ENCODE results near the gene MBNL2.

DNA sequence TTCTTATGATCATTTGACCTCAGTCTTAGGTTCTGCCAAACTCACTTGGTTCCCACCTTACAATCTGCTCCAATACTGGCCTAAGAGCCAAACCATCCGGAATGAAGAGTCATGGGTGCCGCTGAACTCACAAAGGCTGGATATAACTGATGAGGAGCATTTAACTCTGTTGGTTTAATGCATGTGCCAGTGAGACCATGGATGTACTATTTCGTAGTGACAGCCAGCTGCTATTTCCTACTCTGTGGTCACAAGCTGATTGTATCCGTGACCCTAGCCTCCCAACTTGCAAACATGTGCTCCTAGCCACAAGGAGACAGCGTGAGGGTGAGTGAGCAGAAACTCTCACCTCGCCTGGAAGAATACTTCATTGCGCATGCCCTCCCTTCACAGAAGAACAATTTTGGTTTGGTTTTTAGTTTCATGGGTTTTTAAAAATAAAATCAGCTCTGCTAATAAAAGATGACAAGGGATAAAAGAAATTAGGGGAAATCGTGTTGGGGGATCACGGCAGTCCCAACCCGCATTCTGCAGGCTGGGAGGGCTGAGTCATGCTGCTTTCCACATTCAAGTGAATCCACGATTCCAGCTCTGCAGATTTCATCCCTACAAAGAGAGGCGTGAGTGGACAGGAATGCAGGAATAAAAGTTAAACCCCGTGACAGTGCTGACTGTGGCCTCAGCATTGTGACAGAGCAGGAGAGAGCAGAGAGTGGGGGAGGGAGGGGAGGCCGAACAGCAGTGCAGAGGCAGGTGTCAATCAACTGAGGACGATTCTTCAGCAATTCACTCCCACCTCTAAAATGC, 145.1 kb downstream of the MBNL2 start:
- no peak for TF ChIP-seq EZH2 (IDR thresholded peaks at IDR 0.05; ENCODE audit: low read length, unreplicated experiment)
- TF ChIP-seq, protein P1, sequence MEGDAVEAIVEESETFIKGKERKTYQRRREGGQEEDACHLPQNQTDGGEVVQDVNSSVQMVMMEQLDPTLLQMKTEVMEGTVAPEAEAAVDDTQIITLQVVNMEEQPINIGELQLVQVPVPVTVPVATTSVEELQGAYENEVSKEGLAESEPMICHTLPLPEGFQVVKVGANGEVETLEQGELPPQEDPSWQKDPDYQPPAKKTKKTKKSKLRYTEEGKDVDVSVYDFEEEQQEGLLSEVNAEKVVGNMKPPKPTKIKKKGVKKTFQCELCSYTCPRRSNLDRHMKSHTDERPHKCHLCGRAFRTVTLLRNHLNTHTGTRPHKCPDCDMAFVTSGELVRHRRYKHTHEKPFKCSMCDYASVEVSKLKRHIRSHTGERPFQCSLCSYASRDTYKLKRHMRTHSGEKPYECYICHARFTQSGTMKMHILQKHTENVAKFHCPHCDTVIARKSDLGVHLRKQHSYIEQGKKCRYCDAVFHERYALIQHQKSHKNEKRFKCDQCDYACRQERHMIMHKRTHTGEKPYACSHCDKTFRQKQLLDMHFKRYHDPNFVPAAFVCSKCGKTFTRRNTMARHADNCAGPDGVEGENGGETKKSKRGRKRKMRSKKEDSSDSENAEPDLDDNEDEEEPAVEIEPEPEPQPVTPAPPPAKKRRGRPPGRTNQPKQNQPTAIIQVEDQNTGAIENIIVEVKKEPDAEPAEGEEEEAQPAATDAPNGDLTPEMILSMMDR (conservative IDR thresholded peaks at IDR 0.05; ENCODE audit: low read depth, low read length): no peak
- no peak for TF ChIP-seq EZH2phosphoT487 (IDR thresholded peaks at IDR 0.05; ENCODE audit: borderline replicate concordance, low read length)

Data from PC-3 (cell line).